ENCODE measurements around the gene PHF12.
A peak's percentile ranks its signal among the peaks of the same experiment; 100 is the strongest.
"Not testable (repeated sequence)": the region's sequence is repeated elsewhere in the genome, so short reads cannot be mapped to it uniquely, and the experiment has no call there.

PHF12 gene

DNA sequence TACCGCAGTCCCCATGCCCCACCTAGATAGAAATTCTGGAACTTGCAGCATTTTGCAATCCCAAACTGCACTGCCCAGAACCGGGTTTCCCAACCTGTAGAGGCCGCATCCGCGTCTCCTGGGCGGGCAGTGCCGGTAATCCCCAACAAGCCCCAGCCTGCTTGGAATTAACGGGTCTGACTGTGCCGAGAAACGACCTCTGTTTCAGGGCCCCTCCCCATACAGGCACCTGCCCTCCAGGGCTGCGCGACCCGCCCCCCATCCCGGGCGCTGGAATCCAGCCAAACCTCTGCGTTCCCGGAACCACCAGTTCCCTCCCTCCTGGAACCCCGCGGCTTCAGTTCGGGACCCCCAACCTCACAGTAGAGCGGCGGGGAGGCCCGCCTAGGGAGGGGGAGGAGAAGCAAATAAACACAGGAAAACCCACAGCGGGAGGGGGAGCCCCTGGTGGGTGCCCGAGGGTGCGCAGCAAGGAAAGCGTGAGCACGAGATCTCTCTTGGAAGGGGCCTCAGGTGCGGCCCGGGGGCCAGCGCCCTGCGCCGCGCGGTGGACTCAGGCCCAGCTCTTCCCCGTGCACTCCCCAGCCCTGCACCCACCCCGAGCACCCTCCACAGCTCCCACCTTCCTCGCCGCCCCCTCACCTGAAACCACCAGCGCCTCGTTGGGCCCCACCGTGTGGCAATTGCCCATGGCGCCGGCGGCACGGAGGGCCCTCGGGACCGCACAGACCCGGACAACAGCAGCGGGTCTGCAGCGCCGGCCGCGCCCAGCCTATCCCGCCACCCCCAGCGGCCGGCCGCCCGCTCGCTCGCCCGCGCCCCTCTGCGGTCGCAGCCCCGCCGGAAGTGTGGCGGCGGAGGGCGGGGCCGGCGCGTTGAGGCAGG is 54.2 kb downstream of the PHF12 start, which contains the start of gene FLOT2:
TSS of gene FLOT2 (minus strand) at position 850 of the 885 bp plus-strand sequence. CDS start at position 691, 159 bp downstream.
- Histone ChIP-seq H3K36me3 (peaks cover 18% of the 10 kb centered on the region), H3K27ac (peak within 1 kb of the TSS; percentile 98), H3K27me3 (no peaks in the 10 kb centered on the region), H3K9me3 (no peaks in the 10 kb centered on the region), H3K4me3 (ENCODE audit: low read depth in 1 of 2, low read length in 1 of 2) (peak within 1 kb of the TSS; percentile 92 to 94), H3K4me1 (ENCODE audit: control insufficient read depth in 1 of 2, insufficient read depth in 1 of 2, low read depth in 1 of 2, low read length in 1 of 2) (peaks cover 84 to 91% of the 10 kb centered on the region in 2 experiments)
- TF ChIP-seq CTCF (IDR thresholded peaks at IDR 0.05): peak; percentile 39

GRCh38 chr17:28896491-28896883 is 54.8 kb downstream of the PHF12 start:
- Histone ChIP-seq H3K9me3 (no peaks in the 10 kb centered on the region), H3K4me3 (ENCODE audit: low read depth in 1 of 2, low read length in 1 of 2) (peak overlapping the region; percentile 92 to 94), H3K27ac (peak overlapping the region; percentile 98), H3K4me1 (ENCODE audit: control insufficient read depth in 1 of 2, insufficient read depth in 1 of 2, low read depth in 1 of 2, low read length in 1 of 2) (peaks cover 84 to 91% of the 10 kb centered on the region in 2 experiments), H3K36me3 (peaks cover 23% of the 10 kb centered on the region), H3K27me3 (no peaks in the 10 kb centered on the region)
- TF ChIP-seq CTCF (IDR thresholded peaks at IDR 0.05): no peak

GRCh38 chr17:28895794-28896447 is 55.4 kb downstream of the PHF12 start:
- H3K9me3 ChIP-seq: no peaks in the 10 kb centered on the region
- no peak for TF ChIP-seq CTCF (IDR thresholded peaks at IDR 0.05)
- H3K27me3 ChIP-seq: no peaks in the 10 kb centered on the region
- H3K4me3 ChIP-seq (ENCODE audit: low read depth in 1 of 2, low read length in 1 of 2): peak overlapping the region; percentile 92 to 94
- peak overlapping the region; percentile 98 for H3K27ac ChIP-seq
- H3K4me1 ChIP-seq (ENCODE audit: control insufficient read depth in 1 of 2, insufficient read depth in 1 of 2, low read depth in 1 of 2, low read length in 1 of 2): peaks cover 78 to 91% of the 10 kb centered on the region in 2 experiments
- H3K36me3 ChIP-seq: peaks cover 27% of the 10 kb centered on the region

DNA sequence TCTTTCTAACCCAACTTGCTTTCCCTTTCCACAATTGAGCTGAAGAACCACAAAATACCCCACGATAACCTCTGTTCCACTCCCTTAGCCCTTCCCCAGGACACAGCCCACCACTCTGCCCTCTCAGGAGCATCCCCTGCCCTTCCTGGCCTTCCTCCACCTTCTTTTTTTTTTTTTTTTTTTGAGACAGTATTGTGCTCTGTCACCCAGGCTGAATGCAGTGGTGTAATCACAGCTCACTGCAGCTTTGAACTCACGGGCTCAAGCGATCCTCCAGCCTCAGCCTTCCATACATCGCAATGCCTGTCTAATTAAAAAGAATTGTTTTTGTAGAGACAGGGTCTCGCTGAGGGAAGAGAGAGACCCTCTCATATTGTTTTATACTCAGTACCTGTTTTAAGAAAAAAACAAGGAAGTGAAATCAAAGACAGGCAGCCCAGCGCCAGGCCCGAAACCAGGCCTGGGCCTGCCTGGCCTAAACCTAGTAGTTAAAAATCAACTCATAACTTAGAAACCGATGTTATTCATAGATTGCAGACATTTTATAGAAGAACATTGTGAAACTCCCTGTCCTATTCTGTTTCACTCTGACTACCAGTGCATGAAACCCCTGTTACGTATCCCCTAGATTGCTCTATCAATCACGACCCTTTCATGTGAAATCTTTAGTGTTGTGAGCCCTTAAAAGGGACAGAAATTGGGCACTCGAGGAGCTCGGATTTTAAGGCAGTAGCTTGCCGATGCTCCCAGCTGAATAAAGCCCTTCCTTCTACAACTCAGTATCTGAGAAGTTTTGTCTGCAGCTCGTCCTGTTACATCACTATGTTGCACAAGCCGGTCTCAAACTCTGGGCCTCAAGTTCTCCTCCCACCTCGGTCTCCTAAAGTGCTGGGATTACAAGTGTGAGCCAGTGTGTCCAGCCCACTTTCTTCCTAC is 57.8 kb downstream of the PHF12 start:
- H3K27ac ChIP-seq: peak overlapping the region; percentile 98
- not testable (repeated sequence) for H3K9me3 ChIP-seq, H3K27me3 ChIP-seq
- peaks cover 30% of the 10 kb centered on the region for H3K36me3 ChIP-seq
- peaks cover 68 to 87% of the 10 kb centered on the region in 2 experiments for H3K4me1 ChIP-seq (ENCODE audit: control insufficient read depth in 1 of 2, insufficient read depth in 1 of 2, low read depth in 1 of 2, low read length in 1 of 2)
- H3K4me3 ChIP-seq (ENCODE audit: low read depth in 1 of 2, low read length in 1 of 2): peak overlapping the region; percentile 92 to 94

- no peak for TF ChIP-seq CTCF (IDR thresholded peaks at IDR 0.05)
- H3K4me3 ChIP-seq (ENCODE audit: low read depth in 1 of 2, low read length in 1 of 2): peak overlapping the region in 1 of 2 experiments; percentile 94
- H3K36me3 ChIP-seq: peaks cover 39% of the 10 kb centered on the region
- H3K27ac ChIP-seq: peak overlapping the region; percentile 98
- H3K9me3 ChIP-seq: no peaks in the 10 kb centered on the region
- no peaks in the 10 kb centered on the region for H3K27me3 ChIP-seq
- peaks cover 59 to 81% of the 10 kb centered on the region in 2 experiments for H3K4me1 ChIP-seq (ENCODE audit: control insufficient read depth in 1 of 2, insufficient read depth in 1 of 2, low read depth in 1 of 2, low read length in 1 of 2)
Observed at GRCh38 chr17:28892024-28892423, 59.3 kb downstream of the PHF12 start.

All from neutrophil (primary cell).